Measurements from ENCODE around the gene TSHR. TPM values are rescaled to one million over a fixed set of nuclear protein-coding genes. Genes with fewer than 3 reads are reported as not detected.

TSHR gene
- total RNA-seq (2014; rRNA removed; shearing (Covaris generic)), result 0.59 TPM in 1 of 2 replicates, not detected in the other
- 0.23 and 0.78 TPM in 2 replicates for polyA plus RNA-seq (2016; fragmentation: Nextera tagmentation; extraction: Ambion mirVana)
- long read RNA-seq, result 0 reads

DNA sequence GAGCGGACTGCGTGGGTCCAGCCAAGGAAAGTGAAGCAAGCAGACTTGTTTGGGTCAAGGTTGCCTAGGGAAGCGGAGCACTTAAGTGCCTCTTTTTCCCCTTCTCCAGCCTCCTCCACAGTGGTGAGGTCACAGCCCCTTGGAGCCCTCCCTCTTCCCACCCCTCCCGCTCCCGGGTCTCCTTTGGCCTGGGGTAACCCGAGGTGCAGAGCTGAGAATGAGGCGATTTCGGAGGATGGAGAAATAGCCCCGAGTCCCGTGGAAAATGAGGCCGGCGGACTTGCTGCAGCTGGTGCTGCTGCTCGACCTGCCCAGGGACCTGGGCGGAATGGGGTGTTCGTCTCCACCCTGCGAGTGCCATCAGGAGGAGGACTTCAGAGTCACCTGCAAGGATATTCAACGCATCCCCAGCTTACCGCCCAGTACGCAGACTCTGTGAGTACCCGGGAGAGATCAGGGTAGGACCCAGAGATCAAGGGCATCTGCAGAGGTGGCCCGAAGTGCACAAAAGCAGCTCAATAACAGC is at the start of gene TSHR:
TSS of gene TSHR (plus strand) at position 206 of the 526 bp plus-strand sequence. CDS start at position 266, 60 bp downstream.
- Mint-ChIP-seq H3K4me3 (peak within 1 kb of the TSS; percentile 81), H3K27me3 (ENCODE audit: insufficient read depth, low read depth, poor library complexity) (peaks cover 15% of the 10 kb centered on the region), H3K27ac (no peak within 1 kb of the TSS), H3K9me3 (no peaks in the 10 kb centered on the region), H3K36me3 (ENCODE audit: low read depth) (no peaks in the 10 kb centered on the region), H3K4me1 (peaks cover 13% of the 10 kb centered on the region)
- Histone ChIP-seq H3K4me1 (ENCODE audit: insufficient read depth) (no peaks in the 10 kb centered on the region; the same call in 1 of the 2 replicates), H3K4me3 (peak within 1 kb of the TSS; percentile 64), H3F3A (replicated peaks; ENCODE audit: low read depth) (no peaks in the 10 kb centered on the region), H3K4me2 (peak within 1 kb of the TSS; percentile 83), H3K9me2 (ENCODE audit: insufficient read depth) (no peaks in the 10 kb centered on the region), H2AFZ (peak within 1 kb of the TSS; percentile 97), H3K27me3 (ENCODE audit: insufficient read depth) (peaks cover 22% of the 10 kb centered on the region), H3K27ac (ENCODE audit: low read depth) (no peak within 1 kb of the TSS), H3K36me3 (ENCODE audit: insufficient read depth) (no peaks in the 10 kb centered on the region), H4K20me1 (replicated peaks; ENCODE audit: insufficient read depth) (no peaks in the 10 kb centered on the region), H3K79me2 (replicated peaks; ENCODE audit: insufficient read depth) (no peaks in the 10 kb centered on the region)
- peak; percentile 83 for ATAC-seq
- TF ChIP-seq EZH2 (IDR thresholded peaks at IDR 0.05; ENCODE audit: low read depth, unreplicated experiment), result no peak
- peak; percentile 58 for DNase-seq (ENCODE audit: low spot score)

DNA sequence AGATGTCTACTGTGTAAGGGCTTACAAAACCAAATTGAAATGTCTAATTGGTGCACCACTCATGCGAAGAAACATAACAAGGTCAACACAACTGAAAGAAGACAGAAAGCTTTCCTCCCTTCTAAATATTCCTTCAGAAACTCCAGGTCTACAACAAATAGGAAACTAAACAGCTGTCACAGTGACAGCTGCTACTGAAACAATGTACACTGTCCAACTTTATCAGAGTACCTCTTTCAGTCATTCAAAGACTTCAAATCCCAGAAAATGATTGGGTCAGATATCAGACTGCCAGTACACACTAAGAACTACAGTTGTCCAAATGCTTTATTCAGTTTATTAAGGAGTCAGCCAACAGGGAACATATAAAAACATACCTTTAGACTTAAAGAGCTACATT is 49.1 kb upstream of the TSHR start:
- no peaks in the 10 kb centered on the region for H3K9me2 ChIP-seq (ENCODE audit: insufficient read depth)
- no peaks in the 10 kb centered on the region; the same call in 1 of the 2 replicates for H4K20me1 ChIP-seq (replicated peaks; ENCODE audit: insufficient read depth)
- no peak overlapping the region for H3K4me3 ChIP-seq
- no peak overlapping the region for H2AFZ ChIP-seq
- H3K27me3 ChIP-seq (ENCODE audit: insufficient read depth), result no peaks in the 10 kb centered on the region
- Mint-ChIP-seq H3K4me1 (no peaks in the 10 kb centered on the region; the same call in 2 of the 3 replicates), H3K4me3 (no peak overlapping the region), H3K27me3 (ENCODE audit: insufficient read depth, low read depth, poor library complexity) (no peaks in the 10 kb centered on the region), H3K36me3 (ENCODE audit: low read depth) (no peaks in the 10 kb centered on the region), H3K27ac (no peak overlapping the region), H3K9me3 (no peaks in the 10 kb centered on the region)
- no peak overlapping the region for H3K4me2 ChIP-seq
- H3K79me2 ChIP-seq (replicated peaks; ENCODE audit: insufficient read depth), result no peaks in the 10 kb centered on the region
- H3K36me3 ChIP-seq (ENCODE audit: insufficient read depth), result no peaks in the 10 kb centered on the region
- H3F3A ChIP-seq (replicated peaks; ENCODE audit: low read depth), result no peaks in the 10 kb centered on the region
- DNase-seq (ENCODE audit: low spot score) (no peak), ATAC-seq (no peak)
- no peaks in the 10 kb centered on the region for H3K4me1 ChIP-seq (ENCODE audit: insufficient read depth)
- no peak overlapping the region for H3K27ac ChIP-seq (ENCODE audit: low read depth)
- TF ChIP-seq EZH2phosphoT487 (IDR thresholded peaks at IDR 0.05; ENCODE audit: unreplicated experiment) (no peak), STAT1 (IDR thresholded peaks at IDR 0.05; ENCODE audit: unreplicated experiment) (no peak), ZNF114 (CRISPR knock-in tag; IDR thresholded peaks at IDR 0.05) (no peak), NANOG (IDR thresholded peaks at IDR 0.05; ENCODE audit: borderline replicate concordance) (no peak), CREB1 (CRISPR knock-in tag; IDR thresholded peaks at IDR 0.05; ENCODE audit: low read depth) (no peak), EZH2 (IDR thresholded peaks at IDR 0.05; ENCODE audit: low read depth, unreplicated experiment) (no peak), POLR2AphosphoS5 (IDR thresholded peaks at IDR 0.05; ENCODE audit: low read depth) (no peak), JUNB (IDR thresholded peaks at IDR 0.05; ENCODE audit: unreplicated experiment) (no peak), ZNF331 (CRISPR knock-in tag; IDR thresholded peaks at IDR 0.05; ENCODE audit: low read depth) (no peak)
- TF ChIP-seq, protein P1, sequence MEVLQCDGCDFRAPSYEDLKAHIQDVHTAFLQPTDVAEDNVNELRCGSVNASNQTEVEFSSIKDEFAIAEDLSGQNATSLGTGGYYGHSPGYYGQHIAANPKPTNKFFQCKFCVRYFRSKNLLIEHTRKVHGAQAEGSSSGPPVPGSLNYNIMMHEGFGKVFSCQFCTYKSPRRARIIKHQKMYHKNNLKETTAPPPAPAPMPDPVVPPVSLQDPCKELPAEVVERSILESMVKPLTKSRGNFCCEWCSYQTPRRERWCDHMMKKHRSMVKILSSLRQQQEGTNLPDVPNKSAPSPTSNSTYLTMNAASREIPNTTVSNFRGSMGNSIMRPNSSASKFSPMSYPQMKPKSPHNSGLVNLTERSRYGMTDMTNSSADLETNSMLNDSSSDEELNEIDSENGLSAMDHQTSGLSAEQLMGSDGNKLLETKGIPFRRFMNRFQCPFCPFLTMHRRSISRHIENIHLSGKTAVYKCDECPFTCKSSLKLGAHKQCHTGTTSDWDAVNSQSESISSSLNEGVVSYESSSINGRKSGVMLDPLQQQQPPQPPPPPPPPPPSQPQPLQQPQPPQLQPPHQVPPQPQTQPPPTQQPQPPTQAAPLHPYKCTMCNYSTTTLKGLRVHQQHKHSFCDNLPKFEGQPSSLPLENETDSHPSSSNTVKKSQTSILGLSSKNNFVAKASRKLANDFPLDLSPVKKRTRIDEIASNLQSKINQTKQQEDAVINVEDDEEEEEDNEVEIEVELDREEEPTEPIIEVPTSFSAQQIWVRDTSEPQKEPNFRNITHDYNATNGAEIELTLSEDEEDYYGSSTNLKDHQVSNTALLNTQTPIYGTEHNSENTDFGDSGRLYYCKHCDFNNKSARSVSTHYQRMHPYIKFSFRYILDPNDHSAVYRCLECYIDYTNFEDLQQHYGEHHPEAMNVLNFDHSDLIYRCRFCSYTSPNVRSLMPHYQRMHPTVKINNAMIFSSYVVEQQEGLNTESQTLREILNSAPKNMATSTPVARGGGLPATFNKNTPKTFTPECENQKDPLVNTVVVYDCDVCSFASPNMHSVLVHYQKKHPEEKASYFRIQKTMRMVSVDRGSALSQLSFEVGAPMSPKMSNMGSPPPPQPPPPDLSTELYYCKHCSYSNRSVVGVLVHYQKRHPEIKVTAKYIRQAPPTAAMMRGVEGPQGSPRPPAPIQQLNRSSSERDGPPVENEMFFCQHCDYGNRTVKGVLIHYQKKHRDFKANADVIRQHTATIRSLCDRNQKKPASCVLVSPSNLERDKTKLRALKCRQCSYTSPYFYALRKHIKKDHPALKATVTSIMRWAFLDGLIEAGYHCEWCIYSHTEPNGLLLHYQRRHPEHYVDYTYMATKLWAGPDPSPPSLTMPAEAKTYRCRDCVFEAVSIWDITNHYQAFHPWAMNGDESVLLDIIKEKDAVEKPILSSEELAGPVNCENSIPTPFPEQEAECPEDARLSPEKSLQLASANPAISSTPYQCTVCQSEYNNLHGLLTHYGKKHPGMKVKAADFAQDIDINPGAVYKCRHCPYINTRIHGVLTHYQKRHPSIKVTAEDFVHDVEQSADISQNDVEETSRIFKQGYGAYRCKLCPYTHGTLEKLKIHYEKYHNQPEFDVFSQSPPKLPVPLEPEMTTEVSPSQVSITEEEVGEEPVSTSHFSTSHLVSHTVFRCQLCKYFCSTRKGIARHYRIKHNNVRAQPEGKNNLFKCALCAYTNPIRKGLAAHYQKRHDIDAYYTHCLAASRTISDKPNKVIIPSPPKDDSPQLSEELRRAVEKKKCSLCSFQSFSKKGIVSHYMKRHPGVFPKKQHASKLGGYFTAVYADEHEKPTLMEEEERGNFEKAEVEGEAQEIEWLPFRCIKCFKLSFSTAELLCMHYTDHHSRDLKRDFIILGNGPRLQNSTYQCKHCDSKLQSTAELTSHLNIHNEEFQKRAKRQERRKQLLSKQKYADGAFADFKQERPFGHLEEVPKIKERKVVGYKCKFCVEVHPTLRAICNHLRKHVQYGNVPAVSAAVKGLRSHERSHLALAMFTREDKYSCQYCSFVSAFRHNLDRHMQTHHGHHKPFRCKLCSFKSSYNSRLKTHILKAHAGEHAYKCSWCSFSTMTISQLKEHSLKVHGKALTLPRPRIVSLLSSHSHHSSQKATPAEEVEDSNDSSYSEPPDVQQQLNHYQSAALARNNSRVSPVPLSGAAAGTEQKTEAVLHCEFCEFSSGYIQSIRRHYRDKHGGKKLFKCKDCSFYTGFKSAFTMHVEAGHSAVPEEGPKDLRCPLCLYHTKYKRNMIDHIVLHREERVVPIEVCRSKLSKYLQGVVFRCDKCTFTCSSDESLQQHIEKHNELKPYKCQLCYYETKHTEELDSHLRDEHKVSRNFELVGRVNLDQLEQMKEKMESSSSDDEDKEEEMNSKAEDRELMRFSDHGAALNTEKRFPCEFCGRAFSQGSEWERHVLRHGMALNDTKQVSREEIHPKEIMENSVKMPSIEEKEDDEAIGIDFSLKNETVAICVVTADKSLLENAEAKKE (CRISPR knock-in tag; IDR thresholded peaks at IDR 0.05), result no peak
- TF ChIP-seq, protein P2, sequence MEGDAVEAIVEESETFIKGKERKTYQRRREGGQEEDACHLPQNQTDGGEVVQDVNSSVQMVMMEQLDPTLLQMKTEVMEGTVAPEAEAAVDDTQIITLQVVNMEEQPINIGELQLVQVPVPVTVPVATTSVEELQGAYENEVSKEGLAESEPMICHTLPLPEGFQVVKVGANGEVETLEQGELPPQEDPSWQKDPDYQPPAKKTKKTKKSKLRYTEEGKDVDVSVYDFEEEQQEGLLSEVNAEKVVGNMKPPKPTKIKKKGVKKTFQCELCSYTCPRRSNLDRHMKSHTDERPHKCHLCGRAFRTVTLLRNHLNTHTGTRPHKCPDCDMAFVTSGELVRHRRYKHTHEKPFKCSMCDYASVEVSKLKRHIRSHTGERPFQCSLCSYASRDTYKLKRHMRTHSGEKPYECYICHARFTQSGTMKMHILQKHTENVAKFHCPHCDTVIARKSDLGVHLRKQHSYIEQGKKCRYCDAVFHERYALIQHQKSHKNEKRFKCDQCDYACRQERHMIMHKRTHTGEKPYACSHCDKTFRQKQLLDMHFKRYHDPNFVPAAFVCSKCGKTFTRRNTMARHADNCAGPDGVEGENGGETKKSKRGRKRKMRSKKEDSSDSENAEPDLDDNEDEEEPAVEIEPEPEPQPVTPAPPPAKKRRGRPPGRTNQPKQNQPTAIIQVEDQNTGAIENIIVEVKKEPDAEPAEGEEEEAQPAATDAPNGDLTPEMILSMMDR (conservative IDR thresholded peaks at IDR 0.05; ENCODE audit: low read depth in 2 of 2), result no peak
- TF ChIP-seq, protein P3, sequence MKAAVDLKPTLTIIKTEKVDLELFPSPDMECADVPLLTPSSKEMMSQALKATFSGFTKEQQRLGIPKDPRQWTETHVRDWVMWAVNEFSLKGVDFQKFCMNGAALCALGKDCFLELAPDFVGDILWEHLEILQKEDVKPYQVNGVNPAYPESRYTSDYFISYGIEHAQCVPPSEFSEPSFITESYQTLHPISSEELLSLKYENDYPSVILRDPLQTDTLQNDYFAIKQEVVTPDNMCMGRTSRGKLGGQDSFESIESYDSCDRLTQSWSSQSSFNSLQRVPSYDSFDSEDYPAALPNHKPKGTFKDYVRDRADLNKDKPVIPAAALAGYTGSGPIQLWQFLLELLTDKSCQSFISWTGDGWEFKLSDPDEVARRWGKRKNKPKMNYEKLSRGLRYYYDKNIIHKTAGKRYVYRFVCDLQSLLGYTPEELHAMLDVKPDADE (IDR thresholded peaks at IDR 0.05), result no peak
